SK-MEL-5 (cell line): ENCODE measurements around the gene CRISPLD2. TPM values are rescaled to one million over a fixed set of nuclear protein-coding genes. Genes with fewer than 3 reads are reported as not detected.

Source experiments
- DNase-seq: peaks from one replicate; pipeline ENCODE4 v3.0.0-alpha.2; 2016; ENCODE audit warnings: low read depth, low spot score
- in situ Hi-C: cut with HindIII; loops from 2 replicates; pipeline ENCODE4 v1.10.0; 2016; ENCODE audit warnings: low sequenced_read_pairs, high pct_unique_total_duplicates, low pct_unique_long_range_greater_than_20kb
- total RNA-seq: library from RNA; depleted of rRNA; stranded (reverse); fragments of >200 nt; shearing (Covaris generic); gene quantifications from 2 replicates; pipeline ENCODE4 v1.2.3, GENCODE V29; 2014

Gene CRISPLD2
- total RNA-seq, 1 experiment from 2014 or later, result 0.40 TPM

GRCh38 chr16:84907575-84907974, 87.8 kb downstream of the CRISPLD2 start:
- no peak for DNase-seq
- in situ Hi-C loops, result no loop called here

GRCh38 chr16:84909476-84910085, 89.8 kb downstream of the CRISPLD2 start:
- DNase-seq, result no peak
- in situ Hi-C loops, result no loop called here

GRCh38 chr16:84911486-84912216, 91.9 kb downstream of the CRISPLD2 start:
- DNase-seq, result no peak
- in situ Hi-C loops, result no loop called here

GRCh38 chr16:84913315-84913714, 93.5 kb downstream of the CRISPLD2 start:
- no peak for DNase-seq
- in situ Hi-C loops, result no loop called here

- in situ Hi-C loops, result no loop called here
- DNase-seq, result no peak
Measured at GRCh38 chr16:84914273-84914672, 94.5 kb downstream of the CRISPLD2 start.

- DNase-seq, result no peak
- in situ Hi-C loops, result no loop called here
Measured at GRCh38 chr16:84916178-84916577, 96.4 kb downstream of the CRISPLD2 start.

GRCh38 chr16:84916850-84917249, 97.1 kb downstream of the CRISPLD2 start:
- no peak for DNase-seq
- in situ Hi-C loops, result no loop called here

- in situ Hi-C loops, result no loop called here
- DNase-seq, result no peak
Measured at GRCh38 chr16:84917492-84917891, 97.7 kb downstream of the CRISPLD2 start.

GRCh38 chr16:84918006-84918909, 98.5 kb downstream of the CRISPLD2 start:
- in situ Hi-C loops, result no loop called here
- DNase-seq, result no peak

- no peak for DNase-seq
- in situ Hi-C loops, result no loop called here
Measured at GRCh38 chr16:84919269-84919668, 99.5 kb downstream of the CRISPLD2 start.

- DNase-seq, result no peak
- in situ Hi-C loops, result no loop called here
Measured at GRCh38 chr16:84919708-84920107, 99.9 kb downstream of the CRISPLD2 start.

- DNase-seq, result no peak
- in situ Hi-C loops, result no loop called here
Measured at GRCh38 chr16:84920333-84920732, 100.5 kb downstream of the CRISPLD2 start.

- in situ Hi-C loops, result no loop called here
- DNase-seq, result no peak
Measured at GRCh38 chr16:84922351-84923120, 102.8 kb downstream of the CRISPLD2 start.

GRCh38 chr16:84924331-84925091, 104.7 kb downstream of the CRISPLD2 start:
- DNase-seq, result no peak
- in situ Hi-C loops, result no loop called here

- in situ Hi-C loops, result no loop called here
Measured at GRCh38 chr16:84925092-84925772, 105.4 kb downstream of the CRISPLD2 start.

GRCh38 chr16:84925773-84926372, 106.1 kb downstream of the CRISPLD2 start:
- DNase-seq, result no peak
- in situ Hi-C loops, result no loop called here

More at GRCh38 chr16:84925092-84925772, 105.4 kb downstream of the CRISPLD2 start:
- DNase-seq, result peak; percentile 59
